Calu3 (cell line): ENCODE data around the gene EFNA2. TPM values are rescaled to one million over a fixed set of nuclear protein-coding genes. Genes with fewer than 3 reads are reported as not detected.

Experiments
- Bru-seq: library from RNA; stranded (reverse); fragments of 400-500 nt; gene quantifications from one replicate; lab custom pipeline; 2021; lab: Mats Ljungman, UMichigan
- BruChase-seq, 2 experiments: library from RNA; stranded (reverse); fragments of 400-500 nt; gene quantifications; one replicate each; lab custom pipeline; 2021; lab: Mats Ljungman, UMichigan
- BruUV-seq: library from RNA; stranded (reverse); fragments of 400-500 nt; replicated peaks from 2 replicates; lab custom pipeline; 2021; lab: Mats Ljungman, UMichigan
- CTCF ChIA-PET: fragments of 300-600 bp; sonication (Branson Sonifier 250); formaldehyde crosslinking; loops from one replicate; lab custom pipeline; 2022; ENCODE audit warnings: antibody characterized with exemption; lab: Charles Lee
- DNase-seq: peaks from one replicate; pipeline ENCODE4 v3.0.0; 2022
- H3K27ac Mint-ChIP-seq: one replicate; pipeline ENCODE4 v1.8.0; 2022; ENCODE audit warnings: mixed read lengths; ENCODE audit not compliant: unreplicated experiment
- H3K27me3 Mint-ChIP-seq: one replicate; pipeline ENCODE4 v1.8.0; 2022; ENCODE audit warnings: mixed read lengths; ENCODE audit not compliant: unreplicated experiment
- H3K36me3 Mint-ChIP-seq: one replicate; pipeline ENCODE4 v1.8.0; 2022; ENCODE audit warnings: mild to moderate bottlenecking, moderate library complexity, mixed read lengths; ENCODE audit not compliant: insufficient read depth, unreplicated experiment
- H3K4me1 Mint-ChIP-seq: one replicate; pipeline ENCODE4 v1.8.0; 2022; ENCODE audit warnings: mild to moderate bottlenecking, low read depth, mixed read lengths; ENCODE audit not compliant: unreplicated experiment
- H3K4me3 Mint-ChIP-seq: one replicate; pipeline ENCODE4 v1.8.0; 2022; ENCODE audit warnings: mild to moderate bottlenecking, low read depth, moderate library complexity, mixed read lengths; ENCODE audit not compliant: unreplicated experiment
- H3K9me3 Mint-ChIP-seq: one replicate; pipeline ENCODE4 v1.8.0; 2022; ENCODE audit warnings: low read depth, mixed read lengths; ENCODE audit not compliant: unreplicated experiment
- intact Hi-C: fragments of 100-400 bp; cut with micrococcal nuclease; formaldehyde crosslinking; loops from one replicate; pipeline ENCODE4 v1.10.0; 2022; ENCODE audit not compliant: unreplicated experiment
- long read RNA-seq: library from polyadenylated mRNA; stranded (forward); transcript quantifications from one replicate; pipeline ENCODE4 v2.0.0, GENCODE V29; 2022
- total RNA-seq: library from RNA; stranded (reverse); gene quantifications from 2 replicates; pipeline ENCODE4 v1.2.3, GENCODE V29; 2022
- TF ChIP-seq, protein P1 (sequence below): fragments of 200-600 bp; IDR thresholded peaks from one replicate; pipeline ENCODE4 v1.8.0; 2022; ENCODE audit warnings: antibody characterized with exemption; ENCODE audit not compliant: unreplicated experiment

EFNA2 gene
- total RNA-seq (0.90 and 0.95 TPM in 2 replicates), Bru-seq, nascent RNA (percentile 9 among the genes with signal in this experiment), BruChase-seq, experiment 1, labeled RNA remaining after a 6-hour chase (percentile 11 among the genes with signal in this experiment), BruChase-seq, experiment 2, labeled RNA remaining after a 2-hour chase (percentile 9 among the genes with signal in this experiment)
- long read RNA-seq: 0 reads

DNA sequence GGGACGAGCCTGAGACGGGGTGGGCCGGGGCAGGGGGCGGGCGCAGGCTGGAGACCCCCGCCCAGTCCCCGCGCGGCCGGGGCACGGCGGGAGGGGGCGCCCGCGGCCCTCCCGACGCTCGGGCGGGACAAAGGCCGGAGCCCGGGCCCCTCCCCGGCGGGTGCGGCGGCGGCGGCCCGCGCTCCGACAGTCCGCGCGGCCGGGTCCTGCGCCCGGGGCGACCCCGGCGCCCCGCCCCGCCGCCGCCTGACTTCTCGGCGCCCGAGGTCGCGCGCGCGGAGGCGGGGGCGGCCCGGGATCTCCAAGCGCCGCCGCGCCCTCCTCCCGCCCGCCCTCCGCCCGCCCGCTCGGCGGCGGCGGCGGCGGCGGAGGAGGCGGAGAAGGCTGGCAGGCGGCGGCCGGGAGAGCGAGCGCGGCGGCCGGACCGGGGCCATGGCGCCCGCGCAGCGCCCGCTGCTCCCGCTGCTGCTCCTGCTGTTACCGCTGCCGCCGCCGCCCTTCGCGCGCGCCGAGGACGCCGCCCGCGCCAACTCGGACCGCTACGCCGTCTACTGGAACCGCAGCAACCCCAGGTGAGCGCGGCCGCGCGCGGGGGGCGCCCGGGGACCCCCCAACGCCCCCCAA is at the start of gene EFNA2:
TSS of gene EFNA2 (plus strand) at position 137 of the 624 bp plus-strand sequence. CDS start at position 433, 296 bp downstream.
- no peak for DNase-seq
- Mint-ChIP-seq H3K36me3 (peaks cover 9% of the 10 kb centered on the region), H3K27ac (no peak within 1 kb of the TSS), H3K4me3 (peak within 1 kb of the TSS; percentile 67), H3K9me3 (no peaks in the 10 kb centered on the region), H3K27me3 (peaks cover 32% of the 10 kb centered on the region), H3K4me1 (peaks cover 8% of the 10 kb centered on the region)
- BruUV-seq: no TSS peak
- CTCF ChIA-PET: no interaction called here
- TF ChIP-seq, protein P1, sequence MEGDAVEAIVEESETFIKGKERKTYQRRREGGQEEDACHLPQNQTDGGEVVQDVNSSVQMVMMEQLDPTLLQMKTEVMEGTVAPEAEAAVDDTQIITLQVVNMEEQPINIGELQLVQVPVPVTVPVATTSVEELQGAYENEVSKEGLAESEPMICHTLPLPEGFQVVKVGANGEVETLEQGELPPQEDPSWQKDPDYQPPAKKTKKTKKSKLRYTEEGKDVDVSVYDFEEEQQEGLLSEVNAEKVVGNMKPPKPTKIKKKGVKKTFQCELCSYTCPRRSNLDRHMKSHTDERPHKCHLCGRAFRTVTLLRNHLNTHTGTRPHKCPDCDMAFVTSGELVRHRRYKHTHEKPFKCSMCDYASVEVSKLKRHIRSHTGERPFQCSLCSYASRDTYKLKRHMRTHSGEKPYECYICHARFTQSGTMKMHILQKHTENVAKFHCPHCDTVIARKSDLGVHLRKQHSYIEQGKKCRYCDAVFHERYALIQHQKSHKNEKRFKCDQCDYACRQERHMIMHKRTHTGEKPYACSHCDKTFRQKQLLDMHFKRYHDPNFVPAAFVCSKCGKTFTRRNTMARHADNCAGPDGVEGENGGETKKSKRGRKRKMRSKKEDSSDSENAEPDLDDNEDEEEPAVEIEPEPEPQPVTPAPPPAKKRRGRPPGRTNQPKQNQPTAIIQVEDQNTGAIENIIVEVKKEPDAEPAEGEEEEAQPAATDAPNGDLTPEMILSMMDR: no peak
- intact Hi-C loops: no loop called here

GRCh38 chr19:1236576-1236975 is 49.1 kb upstream of the EFNA2 start:
- peaks cover 36% of the 10 kb centered on the region for H3K36me3 Mint-ChIP-seq
- H3K9me3 Mint-ChIP-seq: no peaks in the 10 kb centered on the region
- peak overlapping the region; percentile 58 for H3K4me3 Mint-ChIP-seq
- TF ChIP-seq, protein P1: no peak
- BruUV-seq: no TSS peak
- no peak overlapping the region for H3K27ac Mint-ChIP-seq
- DNase-seq: no peak
- intact Hi-C loops: no loop called here
- H3K27me3 Mint-ChIP-seq: no peaks in the 10 kb centered on the region
- CTCF ChIA-PET: no interaction called here
- peaks cover 26% of the 10 kb centered on the region for H3K4me1 Mint-ChIP-seq

DNA sequence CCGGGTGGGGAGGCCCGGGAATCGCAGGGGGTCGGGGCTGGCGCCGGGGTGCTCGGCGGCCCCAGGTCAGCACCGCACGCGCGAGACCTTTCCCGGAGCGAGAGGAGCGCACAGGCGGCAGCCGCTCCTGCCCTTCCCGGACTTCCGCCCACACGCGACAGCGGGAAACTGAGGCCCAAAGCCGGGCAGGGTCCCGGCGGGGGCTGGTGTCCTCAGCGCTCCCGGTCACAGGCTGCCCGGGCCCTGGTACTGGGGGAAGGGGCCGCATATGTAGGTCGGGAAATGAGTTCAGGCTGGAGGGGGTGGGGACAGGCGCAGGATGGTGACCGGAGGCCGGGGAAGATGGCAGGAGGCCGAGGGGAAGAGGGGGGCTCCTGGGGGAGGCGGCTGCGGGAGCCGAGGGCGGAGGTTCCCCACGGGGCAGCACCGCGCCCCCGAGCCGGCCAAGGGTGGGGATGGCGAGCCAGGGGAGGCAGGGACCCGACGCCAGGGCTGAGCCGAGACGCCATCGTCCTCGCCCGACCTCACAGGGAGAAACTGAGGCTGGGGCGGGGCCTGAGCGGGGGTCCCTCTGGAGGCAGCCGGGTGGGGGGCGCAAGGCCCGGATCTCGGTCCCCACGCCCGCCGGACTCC is 48.5 kb upstream of the EFNA2 start:
- H3K4me1 Mint-ChIP-seq: peaks cover 22% of the 10 kb centered on the region

GRCh38 chr19:1237754-1238368 is 47.8 kb upstream of the EFNA2 start, which contains the start of gene CBARP:
CBARP (minus strand) TSS chr19:1238005; CDS start chr19:1236100, 1,905 bp downstream.
- no peak for DNase-seq
- TF ChIP-seq, protein P1: no peak
- Mint-ChIP-seq H3K9me3 (no peaks in the 10 kb centered on the region), H3K27me3 (no peaks in the 10 kb centered on the region), H3K4me3 (peak within 1 kb of the TSS; percentile 68), H3K4me1 (peaks cover 17% of the 10 kb centered on the region), H3K27ac (peak within 1 kb of the TSS; percentile 6), H3K36me3 (peaks cover 36% of the 10 kb centered on the region)
- no TSS peak for BruUV-seq
- intact Hi-C loops: no loop called here
- CTCF ChIA-PET: no interaction called here

More for the DNA sequence above, 48.5 kb upstream of the EFNA2 start:
- no peak for DNase-seq
- CTCF ChIA-PET: no interaction called here
- TF ChIP-seq, protein P1: no peak
- Mint-ChIP-seq H3K36me3 (peaks cover 36% of the 10 kb centered on the region), H3K4me3 (peak overlapping the region; percentile 58), H3K9me3 (no peaks in the 10 kb centered on the region), H3K27ac (no peak overlapping the region), H3K27me3 (no peaks in the 10 kb centered on the region)
- no TSS peak for BruUV-seq
- intact Hi-C loops: no loop called here
